Liver (tissue), 9 donors: ENCODE data around the gene CCDC83. TPM values are rescaled to one million over a fixed set of nuclear protein-coding genes. Genes with fewer than 3 reads are reported as not detected.

Experiments
- DNase-seq: peaks from one replicate; pipeline ENCODE4 v3.0.0-alpha.2; 2017; ENCODE audit warnings: low spot score
- H3K27ac ChIP-seq, 2 donors: one replicate each; pipeline ENCODE4 v1.7.0; 2013; ENCODE audit warnings: inconsistent platforms in 2 of 2, low read length in 2 of 2, control low read depth in 1 of 2, low read depth in 1 of 2, mild to moderate bottlenecking in 1 of 2
- H3K27me3 ChIP-seq, 4 donors: one replicate each; pipeline versions ENCODE4 v1.6.1 to v1.7.0; 2013; ENCODE audit warnings: low read length in 3 of 4, inconsistent platforms in 1 of 4, mild to moderate bottlenecking in 1 of 4, moderate library complexity in 1 of 4; ENCODE audit not compliant: control insufficient read depth in 4 of 4, insufficient read depth in 4 of 4
- H3K36me3 ChIP-seq, 4 donors: one replicate each; pipeline versions ENCODE4 v1.6.1 to v1.7.0; 2013; ENCODE audit warnings: low read length in 3 of 4, mild to moderate bottlenecking in 3 of 4, low read depth in 1 of 4, moderate library complexity in 1 of 4; ENCODE audit not compliant: control insufficient read depth in 4 of 4, insufficient read depth in 3 of 4
- H3K4me1 ChIP-seq, 4 donors: one replicate each; pipeline versions ENCODE4 v1.6.1 to v1.7.0; 2013; ENCODE audit warnings: low read length in 3 of 4, mild to moderate bottlenecking in 3 of 4, moderate library complexity in 1 of 4; ENCODE audit not compliant: control insufficient read depth in 4 of 4, insufficient read depth in 4 of 4
- H3K4me3 ChIP-seq, 3 donors: one replicate each; pipeline versions ENCODE4 v1.6.1 to v1.7.0; 2013; ENCODE audit warnings: low read length in 3 of 3, control low read depth in 1 of 3, low read depth in 1 of 3, mild to moderate bottlenecking in 1 of 3
- H3K9ac ChIP-seq, 2 donors: one replicate each; pipeline ENCODE4 v1.7.0; 2013; ENCODE audit warnings: low read length in 2 of 2, mild to moderate bottlenecking in 2 of 2, moderate library complexity in 2 of 2, control low read depth in 1 of 2, low read depth in 1 of 2
- H3K9me3 ChIP-seq, 4 donors: one replicate each; pipeline versions ENCODE4 v1.6.1 to v1.7.0; 2013; ENCODE audit warnings: low read length in 3 of 4; ENCODE audit not compliant: control insufficient read depth in 4 of 4
- HNF4A ChIP-seq, 2 donors: conservative IDR thresholded peaks; 2 replicates each; pipeline ENCODE4 v1.6.1; 2016; ENCODE audit warnings: antibody characterized with exemption in 2 of 2, mild to moderate bottlenecking in 2 of 2
- NR2F2 ChIP-seq: IDR thresholded peaks from 2 replicates; pipeline ENCODE4 v1.6.1; 2016; ENCODE audit warnings: antibody characterized with exemption
- RAD21 ChIP-seq, 2 donors: IDR thresholded peaks; 2 replicates each; pipeline ENCODE4 v1.6.1; 2016; ENCODE audit warnings: antibody characterized with exemption in 2 of 2, mild to moderate bottlenecking in 2 of 2
- SP1 ChIP-seq: IDR thresholded peaks from 2 replicates; pipeline ENCODE4 v1.6.1; 2018; ENCODE audit warnings: antibody characterized with exemption, mild to moderate bottlenecking
- TAF1 ChIP-seq: conservative IDR thresholded peaks from 2 replicates; pipeline ENCODE4 v1.6.1; 2016; ENCODE audit warnings: antibody characterized with exemption, mild to moderate bottlenecking
- YY1 ChIP-seq: IDR thresholded peaks from 2 replicates; pipeline ENCODE4 v1.6.1; 2016; ENCODE audit warnings: antibody characterized with exemption, mild to moderate bottlenecking
- WGBS: extraction: QIAGEN DNeasy Blood & Tissue Kit; methylation state at CpG from one replicate; pipeline ENCODE4 v1.1.7; 2013; 5-methylcytosine and 5-hydroxymethylcytosine counted together
- polyA plus RNA-seq, 2 donors: library from polyadenylated mRNA; stranded (reverse) in 1 of 2; unstranded in 1 of 2; fragments of 200-250 nt in 1 of 2; fragments of >200 nt in 1 of 2; fragmentation: Nextera tagmentation in 1 of 2; extraction: Ambion mirVana in 1 of 2; gene quantifications; one replicate each; pipeline versions ENCODE4 v1.2.1 to v1.2.3, GENCODE V29; 2013 to 2015
- total RNA-seq, 2 donors: library from RNA; depleted of rRNA; stranded (reverse); fragments of >200 nt; gene quantifications; one replicate each; pipeline ENCODE4 v1.2.3, GENCODE V29; 2014
- TF ChIP-seq, protein P1 (sequence below): fragments of 150-350 bp; IDR thresholded peaks from 2 replicates; pipeline ENCODE4 v1.5.1; 2017; ENCODE audit warnings: improper control_type of control experiment, low read depth, low read length; ENCODE audit not compliant: missing input control
- donor health status: healthy.
- donor health status: healthy.
- donor health status: healthy.
- donor health status: healthy.
- donor health status: healthy.

Gene CCDC83
- total and polyA plus RNA-seq, 4 donors = not detected

- Histone ChIP-seq H3K27ac (no peak overlapping the region), H3K9me3 (no peaks in the 10 kb centered on the region), H3K27me3 (peaks cover 0 to 6% (median 0%) of the 10 kb centered on the region in 4 donors), H3K36me3 (no peaks in the 10 kb centered on the region), H3K9ac (no peak overlapping the region), H3K4me3 (no peak overlapping the region), H3K4me1 (no peaks in the 10 kb centered on the region)
- DNase-seq = no peak
- TF ChIP-seq SP1 = no peak
- no peak for TF ChIP-seq YY1
- TF ChIP-seq NR2F2 = no peak
- 88% methylated on average over 2 of the region's 2 CpGs for WGBS
Observed at GRCh38 chr11:85823816-85824215, 31.4 kb upstream of the CCDC83 start.

DNA sequence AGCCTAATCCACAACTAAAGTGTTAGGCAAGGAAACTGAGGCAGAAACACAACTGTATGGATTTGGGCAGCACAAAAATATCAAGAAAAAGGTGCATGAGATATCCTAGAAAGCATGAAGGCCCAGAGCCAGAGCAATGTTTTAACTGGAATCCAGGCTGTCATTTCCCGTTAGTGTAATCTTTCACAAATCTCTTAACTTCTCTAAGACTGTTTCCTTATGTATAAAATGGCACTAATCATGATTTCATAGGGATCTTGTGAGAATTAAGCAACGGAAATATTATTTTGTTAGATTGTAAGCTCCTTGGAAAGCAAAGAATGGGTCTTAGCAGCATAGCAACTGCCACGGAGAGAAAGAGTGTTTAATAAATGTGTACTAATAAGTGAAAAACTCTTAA lies 29.6 kb upstream of the CCDC83 start:
- no peak for DNase-seq
- H3K27me3 ChIP-seq = peaks cover 0 to 6% (median 3%) of the 10 kb centered on the region in 4 donors
- TF ChIP-seq RAD21 (IDR thresholded peaks at IDR 0.05) = no peak
- no peak for TF ChIP-seq NR2F2
- TF ChIP-seq SP1 = no peak
- no peak for TF ChIP-seq TAF1
- TF ChIP-seq, protein P1, sequence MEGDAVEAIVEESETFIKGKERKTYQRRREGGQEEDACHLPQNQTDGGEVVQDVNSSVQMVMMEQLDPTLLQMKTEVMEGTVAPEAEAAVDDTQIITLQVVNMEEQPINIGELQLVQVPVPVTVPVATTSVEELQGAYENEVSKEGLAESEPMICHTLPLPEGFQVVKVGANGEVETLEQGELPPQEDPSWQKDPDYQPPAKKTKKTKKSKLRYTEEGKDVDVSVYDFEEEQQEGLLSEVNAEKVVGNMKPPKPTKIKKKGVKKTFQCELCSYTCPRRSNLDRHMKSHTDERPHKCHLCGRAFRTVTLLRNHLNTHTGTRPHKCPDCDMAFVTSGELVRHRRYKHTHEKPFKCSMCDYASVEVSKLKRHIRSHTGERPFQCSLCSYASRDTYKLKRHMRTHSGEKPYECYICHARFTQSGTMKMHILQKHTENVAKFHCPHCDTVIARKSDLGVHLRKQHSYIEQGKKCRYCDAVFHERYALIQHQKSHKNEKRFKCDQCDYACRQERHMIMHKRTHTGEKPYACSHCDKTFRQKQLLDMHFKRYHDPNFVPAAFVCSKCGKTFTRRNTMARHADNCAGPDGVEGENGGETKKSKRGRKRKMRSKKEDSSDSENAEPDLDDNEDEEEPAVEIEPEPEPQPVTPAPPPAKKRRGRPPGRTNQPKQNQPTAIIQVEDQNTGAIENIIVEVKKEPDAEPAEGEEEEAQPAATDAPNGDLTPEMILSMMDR = no peak
- no peaks in the 10 kb centered on the region for H3K4me1 ChIP-seq
- WGBS = 88% methylated on average over 3 of the region's 3 CpGs
- H3K9ac ChIP-seq = no peak overlapping the region
- H3K9me3 ChIP-seq = no peaks in the 10 kb centered on the region
- H3K36me3 ChIP-seq = no peaks in the 10 kb centered on the region
- H3K4me3 ChIP-seq = no peak overlapping the region
- H3K27ac ChIP-seq = no peak overlapping the region

GRCh38 chr11:85826116-85826855 lies 28.9 kb upstream of the CCDC83 start:
- peaks cover 0 to 6% (median 3%) of the 10 kb centered on the region in 4 donors for H3K27me3 ChIP-seq
- no peaks in the 10 kb centered on the region for H3K9me3 ChIP-seq
- H3K27ac ChIP-seq = no peak overlapping the region
- H3K4me3 ChIP-seq = no peak overlapping the region
- WGBS = 75% methylated on average over 7 of the region's 7 CpGs
- TF ChIP-seq, protein P1 = peak; percentile 48
- TF ChIP-seq HNF4A (conservative IDR thresholded peaks at IDR 0.05) (no peak), RAD21 (IDR thresholded peaks at IDR 0.05) (peak; percentile 56 to 78)
- peaks cover 0 to 5% (median 2%) of the 10 kb centered on the region in 4 donors for H3K4me1 ChIP-seq
- H3K9ac ChIP-seq = no peak overlapping the region
- H3K36me3 ChIP-seq = no peaks in the 10 kb centered on the region
- no peak for DNase-seq
